ENCODE measurements around the gene ATP2B2.

ATP2B2 gene

GRCh38 chr3:10304905-10305304, 200.5 kb downstream of the ATP2B2 start:
- no peak overlapping the region for H2AFZ ChIP-seq (ENCODE audit: low read length)
- no peaks in the 10 kb centered on the region for H3K4me1 ChIP-seq (ENCODE audit: control insufficient read depth in 2 of 2, insufficient read depth in 1 of 2, low read depth in 1 of 2, low read length in 2 of 2)
- no peak overlapping the region for H3K9ac ChIP-seq (ENCODE audit: low read depth, low read length, poor library complexity)
- H3K4ac ChIP-seq (ENCODE audit: low read length), result no peak overlapping the region
- no CpG with 5 or more reads among the region's 8 CpGs for WGBS, 2 donors (ENCODE audit: extremely low coverage in 2 of 2, insufficient read length in 2 of 2, insufficient replicate concordance in 1 of 2)
- no peak overlapping the region for H2AK5ac ChIP-seq (ENCODE audit: low read depth, low read length)
- H4K91ac ChIP-seq (ENCODE audit: low read depth, low read length, poor library complexity), result no peak overlapping the region
- H4K8ac ChIP-seq (ENCODE audit: low read depth, low read length), result no peak overlapping the region
- H2BK15ac ChIP-seq (ENCODE audit: low read length), result no peak overlapping the region
- H3K4me2 ChIP-seq (ENCODE audit: insufficient read depth, low read length, poor library complexity, severe bottlenecking), result no peak overlapping the region
- no peak overlapping the region for H3K18ac ChIP-seq (ENCODE audit: low read length)
- no peak overlapping the region for H3K27ac ChIP-seq (replicated peaks; ENCODE audit: low read length)
- no peak overlapping the region for H3K14ac ChIP-seq (ENCODE audit: low read length)
- peak overlapping the region; percentile 46 for H3K23ac ChIP-seq (ENCODE audit: low read depth, low read length, poor library complexity)
- no peaks in the 10 kb centered on the region for H3K27me3 ChIP-seq (ENCODE audit: control insufficient read depth in 3 of 3, insufficient read depth in 3 of 3, low read depth in 1 of 3, low read length in 3 of 3)
- no peaks in the 10 kb centered on the region for H3K79me1 ChIP-seq (ENCODE audit: low read depth, low read length)
- no peak overlapping the region for H2BK120ac ChIP-seq (ENCODE audit: low read depth, low read length)
- H3K4me3 ChIP-seq (ENCODE audit: low read length in 2 of 2), result peak overlapping the region in 1 of 2 donors; percentile 52
- H2BK5ac ChIP-seq (ENCODE audit: low read length), result no peak overlapping the region
- no peak for DNase-seq (ENCODE audit: low spot score)
- peaks cover 54 to 99% of the 10 kb centered on the region in 2 donors for H3K36me3 ChIP-seq (replicated peaks in 1 of 2; ENCODE audit: control insufficient read depth in 2 of 2, insufficient read depth in 2 of 2, low read length in 2 of 2)
- H3K9me3 ChIP-seq (replicated peaks in 1 of 2; ENCODE audit: control insufficient read depth in 2 of 2, insufficient read depth in 1 of 2, low read depth in 1 of 2, low read length in 2 of 2), result no peaks in the 10 kb centered on the region
- H2BK12ac ChIP-seq (ENCODE audit: low read length), result no peak overlapping the region

- Histone ChIP-seq H4K8ac (ENCODE audit: low read depth, low read length) (no peak overlapping the region), H2BK5ac (ENCODE audit: low read length) (no peak overlapping the region), H3K18ac (ENCODE audit: low read length) (no peak overlapping the region), H3K4me2 (ENCODE audit: insufficient read depth, low read length, poor library complexity, severe bottlenecking) (no peak overlapping the region), H3K4me1 (ENCODE audit: control insufficient read depth in 2 of 2, insufficient read depth in 1 of 2, low read depth in 1 of 2, low read length in 2 of 2) (no peaks in the 10 kb centered on the region), H3K27ac (replicated peaks; ENCODE audit: low read length) (no peak overlapping the region), H2AK5ac (ENCODE audit: low read depth, low read length) (no peak overlapping the region), H2BK120ac (ENCODE audit: low read depth, low read length) (no peak overlapping the region), H4K91ac (ENCODE audit: low read depth, low read length, poor library complexity) (no peak overlapping the region), H3K4ac (ENCODE audit: low read length) (no peak overlapping the region), H3K9ac (ENCODE audit: low read depth, low read length, poor library complexity) (no peak overlapping the region), H3K9me3 (replicated peaks in 1 of 2; ENCODE audit: control insufficient read depth in 2 of 2, insufficient read depth in 1 of 2, low read depth in 1 of 2, low read length in 2 of 2) (no peaks in the 10 kb centered on the region), H3K4me3 (ENCODE audit: low read length in 2 of 2) (no peak overlapping the region), H2AFZ (ENCODE audit: low read length) (no peak overlapping the region), H3K36me3 (replicated peaks in 1 of 2; ENCODE audit: control insufficient read depth in 2 of 2, insufficient read depth in 2 of 2, low read length in 2 of 2) (peaks cover 58 to 99% of the 10 kb centered on the region in 2 donors), H3K79me1 (ENCODE audit: low read depth, low read length) (no peaks in the 10 kb centered on the region), H2BK15ac (ENCODE audit: low read length) (no peak overlapping the region), H3K14ac (ENCODE audit: low read length) (no peak overlapping the region), H3K27me3 (ENCODE audit: control insufficient read depth in 3 of 3, insufficient read depth in 3 of 3, low read depth in 1 of 3, low read length in 3 of 3) (no peaks in the 10 kb centered on the region), H2BK12ac (ENCODE audit: low read length) (no peak overlapping the region), H3K23ac (ENCODE audit: low read depth, low read length, poor library complexity) (no peak overlapping the region)
- WGBS, 2 donors (ENCODE audit: extremely low coverage in 2 of 2, insufficient read length in 2 of 2, insufficient replicate concordance in 1 of 2), result no CpG with 5 or more reads among the region's 8 CpGs
- no peak for DNase-seq (ENCODE audit: low spot score)
Measured at GRCh38 chr3:10303785-10304184, 201.6 kb downstream of the ATP2B2 start.

DNA sequence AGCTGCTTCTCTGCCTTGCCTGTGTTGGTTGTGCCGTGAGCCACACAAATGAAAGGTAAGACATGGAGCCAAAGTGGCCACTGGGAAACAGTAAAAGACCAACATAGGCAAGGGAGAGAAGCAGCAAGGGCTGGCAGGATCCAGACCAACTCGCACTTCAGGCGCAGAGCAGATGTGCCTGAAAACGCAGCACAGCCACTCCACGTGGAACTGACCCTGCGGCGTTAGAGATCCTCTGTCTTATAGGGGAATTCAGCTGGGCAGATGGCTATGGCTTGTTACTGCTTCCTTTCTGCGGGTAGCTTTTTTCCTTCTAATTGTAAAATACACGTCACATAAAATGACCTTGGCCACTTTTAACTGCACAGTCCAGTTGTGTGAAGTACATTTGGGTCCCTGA, 202.3 kb downstream of the ATP2B2 start:
- no peak for DNase-seq (ENCODE audit: low spot score)
- H3K23ac ChIP-seq (ENCODE audit: low read depth, low read length, poor library complexity), result no peak overlapping the region
- no peaks in the 10 kb centered on the region for H3K4me1 ChIP-seq (ENCODE audit: control insufficient read depth in 2 of 2, insufficient read depth in 1 of 2, low read depth in 1 of 2, low read length in 2 of 2)
- H3K9me3 ChIP-seq (replicated peaks in 1 of 2; ENCODE audit: control insufficient read depth in 2 of 2, insufficient read depth in 1 of 2, low read depth in 1 of 2, low read length in 2 of 2), result no peaks in the 10 kb centered on the region
- no peak overlapping the region for H3K4me2 ChIP-seq (ENCODE audit: insufficient read depth, low read length, poor library complexity, severe bottlenecking)
- H4K8ac ChIP-seq (ENCODE audit: low read depth, low read length), result no peak overlapping the region
- no peak overlapping the region for H2BK120ac ChIP-seq (ENCODE audit: low read depth, low read length)
- no peak overlapping the region for H2AFZ ChIP-seq (ENCODE audit: low read length)
- no peak overlapping the region for H3K9ac ChIP-seq (ENCODE audit: low read depth, low read length, poor library complexity)
- H4K91ac ChIP-seq (ENCODE audit: low read depth, low read length, poor library complexity), result no peak overlapping the region
- WGBS, 2 donors (ENCODE audit: extremely low coverage in 2 of 2, insufficient read length in 2 of 2, insufficient replicate concordance in 1 of 2), result no CpG with 5 or more reads among the region's 9 CpGs
- no peak overlapping the region for H3K18ac ChIP-seq (ENCODE audit: low read length)
- no peak overlapping the region for H3K27ac ChIP-seq (replicated peaks; ENCODE audit: low read length)
- H2AK5ac ChIP-seq (ENCODE audit: low read depth, low read length), result no peak overlapping the region
- H2BK15ac ChIP-seq (ENCODE audit: low read length), result no peak overlapping the region
- H2BK5ac ChIP-seq (ENCODE audit: low read length), result no peak overlapping the region
- H3K4ac ChIP-seq (ENCODE audit: low read length), result no peak overlapping the region
- H3K27me3 ChIP-seq (ENCODE audit: control insufficient read depth in 3 of 3, insufficient read depth in 3 of 3, low read depth in 1 of 3, low read length in 3 of 3), result no peaks in the 10 kb centered on the region
- H2BK12ac ChIP-seq (ENCODE audit: low read length), result no peak overlapping the region
- peaks cover 58 to 94% of the 10 kb centered on the region in 2 donors for H3K36me3 ChIP-seq (replicated peaks in 1 of 2; ENCODE audit: control insufficient read depth in 2 of 2, insufficient read depth in 2 of 2, low read length in 2 of 2)
- H3K14ac ChIP-seq (ENCODE audit: low read length), result no peak overlapping the region
- no peaks in the 10 kb centered on the region for H3K79me1 ChIP-seq (ENCODE audit: low read depth, low read length)
- no peak overlapping the region for H3K4me3 ChIP-seq (ENCODE audit: low read length in 2 of 2)

DNA sequence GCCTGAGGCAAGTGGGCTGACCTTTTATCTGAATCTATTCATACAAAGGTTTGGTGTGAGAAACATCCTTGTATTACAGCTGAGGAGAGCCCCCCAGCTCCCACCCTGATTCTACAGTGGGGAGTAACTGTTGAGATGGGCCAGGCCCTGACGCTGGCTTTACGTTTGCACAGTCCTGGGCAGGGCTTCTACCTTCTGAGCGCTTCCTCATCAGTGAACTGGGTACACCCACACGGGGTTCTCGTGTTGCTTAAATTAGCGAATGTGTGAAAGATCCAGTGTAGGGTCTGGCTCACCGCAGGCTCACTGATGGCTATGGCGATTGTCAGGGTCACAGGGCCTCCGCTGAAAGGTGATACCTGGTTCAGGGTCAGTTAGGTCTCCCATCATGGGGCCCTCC, 205.3 kb downstream of the ATP2B2 start:
- DNase-seq (ENCODE audit: low spot score), result no peak
- Histone ChIP-seq H2BK5ac (ENCODE audit: low read length) (no peak overlapping the region), H4K91ac (ENCODE audit: low read depth, low read length, poor library complexity) (no peak overlapping the region), H3K36me3 (replicated peaks in 1 of 2; ENCODE audit: control insufficient read depth in 2 of 2, insufficient read depth in 2 of 2, low read length in 2 of 2) (peaks cover 48 to 73% of the 10 kb centered on the region in 2 donors), H3K18ac (ENCODE audit: low read length) (no peak overlapping the region), H2BK120ac (ENCODE audit: low read depth, low read length) (no peak overlapping the region), H2BK12ac (ENCODE audit: low read length) (no peak overlapping the region), H3K4me1 (ENCODE audit: control insufficient read depth in 2 of 2, insufficient read depth in 1 of 2, low read depth in 1 of 2, low read length in 2 of 2) (no peaks in the 10 kb centered on the region), H3K27me3 (ENCODE audit: control insufficient read depth in 3 of 3, insufficient read depth in 3 of 3, low read depth in 1 of 3, low read length in 3 of 3) (no peaks in the 10 kb centered on the region), H3K4me2 (ENCODE audit: insufficient read depth, low read length, poor library complexity, severe bottlenecking) (no peak overlapping the region), H3K23ac (ENCODE audit: low read depth, low read length, poor library complexity) (no peak overlapping the region), H3K27ac (replicated peaks; ENCODE audit: low read length) (no peak overlapping the region), H2AK5ac (ENCODE audit: low read depth, low read length) (no peak overlapping the region), H3K79me1 (ENCODE audit: low read depth, low read length) (no peaks in the 10 kb centered on the region), H3K9me3 (replicated peaks in 1 of 2; ENCODE audit: control insufficient read depth in 2 of 2, insufficient read depth in 1 of 2, low read depth in 1 of 2, low read length in 2 of 2) (no peaks in the 10 kb centered on the region), H4K8ac (ENCODE audit: low read depth, low read length) (no peak overlapping the region), H3K9ac (ENCODE audit: low read depth, low read length, poor library complexity) (no peak overlapping the region), H3K4ac (ENCODE audit: low read length) (no peak overlapping the region), H2AFZ (ENCODE audit: low read length) (no peak overlapping the region), H3K14ac (ENCODE audit: low read length) (no peak overlapping the region), H2BK15ac (ENCODE audit: low read length) (no peak overlapping the region), H3K4me3 (ENCODE audit: low read length in 2 of 2) (no peak overlapping the region)
- WGBS, 2 donors (ENCODE audit: extremely low coverage in 2 of 2, insufficient read length in 2 of 2, insufficient replicate concordance in 1 of 2), result no CpG with 5 or more reads among the region's 9 CpGs
